Fibroblast of peridontal ligament (primary cell): Measurements from ENCODE around the gene PHACTR3.

ENCODE experiments used
- DNase-seq: peaks from one replicate; pipeline ENCODE4 v3.0.0-alpha.2; 2010; ENCODE audit errors: extremely low read depth

The PHACTR3 gene

DNA sequence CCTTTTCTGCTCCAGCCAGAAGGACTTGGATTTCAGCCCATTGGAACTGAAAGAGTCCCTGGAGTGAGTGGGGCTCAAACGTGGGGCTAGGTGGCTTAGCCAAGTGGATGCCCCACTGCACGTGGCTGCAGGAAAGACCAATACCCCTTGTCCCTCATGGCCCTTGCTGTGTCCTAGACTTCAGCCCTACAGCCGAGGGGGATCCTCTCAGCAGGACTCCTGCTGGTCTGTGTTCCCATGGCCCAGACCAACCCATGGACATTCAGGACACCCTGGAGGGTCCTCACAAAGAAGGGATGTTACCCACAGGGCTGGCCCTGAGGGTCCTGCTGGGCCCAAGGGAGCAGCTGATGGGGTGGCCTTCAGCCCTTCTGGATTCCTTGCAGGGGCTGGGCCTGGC, 30.0 kb upstream of the PHACTR3 start:
- no peak for DNase-seq

DNA sequence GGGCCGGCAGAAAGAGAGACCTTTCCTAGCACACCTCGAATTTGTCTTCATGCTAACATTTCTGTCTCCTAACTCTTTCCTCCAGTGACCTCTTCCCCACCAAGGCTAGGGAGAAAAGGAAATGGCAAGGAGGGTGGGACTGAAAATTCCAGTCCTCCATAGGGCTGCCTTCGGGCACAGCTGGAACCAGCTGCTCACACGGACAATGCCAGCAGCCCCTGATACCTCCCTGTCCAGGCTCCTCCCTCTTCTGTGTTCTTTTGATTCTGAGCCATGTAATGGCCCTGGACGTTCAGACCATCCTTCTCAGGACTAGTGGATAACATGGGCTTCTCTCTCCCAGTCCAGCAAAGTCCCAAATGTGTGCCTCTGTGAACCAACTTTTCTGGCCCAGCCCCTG, 29.1 kb upstream of the PHACTR3 start:
- DNase-seq: no peak

DNA sequence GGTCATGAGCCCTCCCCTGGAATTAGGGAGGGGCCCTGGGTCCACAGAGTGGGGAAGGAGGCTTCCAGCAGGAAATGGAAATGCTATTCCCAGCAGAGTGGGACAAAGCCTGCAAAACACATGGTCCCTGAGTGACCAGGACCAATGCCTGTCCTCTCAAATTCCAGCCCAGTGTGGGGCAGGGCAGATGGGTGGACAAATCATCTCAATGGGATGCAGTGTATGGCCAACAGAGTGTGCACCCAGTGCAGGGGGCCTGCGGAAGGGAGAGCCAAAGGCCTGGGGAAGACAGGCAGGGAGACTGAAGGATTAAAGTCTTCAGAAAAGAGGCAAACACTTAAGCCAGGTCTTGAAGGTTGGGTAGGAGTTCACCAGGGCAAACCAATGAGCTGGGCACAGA, 28.7 kb upstream of the PHACTR3 start:
- no peak for DNase-seq

DNA sequence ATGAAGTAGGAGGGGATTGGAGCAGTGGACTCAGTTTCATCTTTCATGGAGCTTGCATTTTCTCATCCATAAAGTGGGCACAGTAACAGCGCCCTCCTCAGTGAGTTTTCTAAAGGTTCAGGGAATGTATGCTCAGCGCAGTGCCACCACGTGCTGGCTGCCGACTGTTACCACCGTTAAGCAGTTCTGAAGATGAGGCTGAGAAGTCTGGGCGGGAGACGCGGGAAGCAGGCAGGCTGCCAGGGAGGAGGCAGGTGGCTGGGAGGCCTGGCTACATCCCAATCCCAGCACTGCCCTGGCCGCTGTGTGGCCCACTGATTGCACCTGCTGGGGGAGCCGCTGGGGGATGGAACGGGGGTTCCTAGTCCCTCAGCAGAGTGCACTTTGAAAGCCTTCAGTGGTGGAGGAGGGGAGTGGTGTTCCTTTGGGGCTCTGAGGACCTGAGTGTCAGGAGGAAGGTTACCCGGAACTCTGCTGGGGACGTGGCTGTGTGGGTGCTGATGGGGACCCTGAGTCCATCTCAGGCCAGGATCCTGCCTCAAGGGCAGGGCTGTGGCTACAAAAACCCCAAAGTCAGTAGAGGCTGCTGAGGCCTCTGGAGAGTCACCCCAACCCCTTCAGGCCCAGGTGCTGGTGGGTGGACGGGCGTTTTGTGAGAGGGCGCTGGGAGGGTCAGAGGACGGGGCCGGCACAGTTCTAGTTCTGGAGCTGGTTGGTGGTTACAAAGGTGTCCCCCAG, 28.0 kb upstream of the PHACTR3 start:
- DNase-seq: no peak

DNA sequence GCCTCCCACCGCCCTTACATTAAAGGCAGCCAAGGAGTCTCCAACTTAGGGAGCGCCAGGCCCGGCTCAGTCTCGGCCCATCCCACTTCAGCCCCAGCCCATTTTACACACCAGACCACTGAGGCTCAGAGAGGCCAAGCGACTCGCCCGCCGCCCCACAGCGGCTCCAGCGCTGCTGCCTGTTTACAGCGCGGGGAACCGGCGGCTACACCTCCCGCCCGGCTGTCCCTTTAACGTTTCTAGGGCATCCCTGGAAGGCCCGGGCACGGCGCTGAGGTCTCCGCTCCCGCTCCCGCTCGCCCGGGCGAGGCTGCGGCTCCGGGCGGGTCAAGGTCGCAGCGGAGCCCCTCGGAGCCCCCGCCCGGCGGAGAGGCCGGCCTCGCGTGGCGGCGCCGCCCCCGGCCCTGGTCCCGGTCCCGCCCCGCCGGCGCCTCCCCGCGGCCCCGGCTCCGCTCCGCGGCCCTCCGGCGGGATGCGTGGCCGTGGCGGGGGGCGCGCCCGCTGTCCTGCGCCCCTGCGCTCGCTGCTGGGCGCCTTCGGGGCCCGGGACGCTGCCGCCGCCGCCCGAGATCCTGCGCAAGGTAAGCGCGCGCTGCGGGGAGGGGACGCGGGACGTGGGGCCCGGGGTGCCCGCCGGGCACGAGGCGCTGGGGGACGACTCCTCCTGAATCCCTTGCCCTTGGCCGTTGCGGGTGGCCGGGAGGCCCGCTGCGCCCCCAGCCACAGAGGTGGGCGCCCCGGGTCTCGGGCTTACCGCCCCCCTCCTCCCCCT, 27.1 kb upstream of the PHACTR3 start:
- no peak for DNase-seq

DNA sequence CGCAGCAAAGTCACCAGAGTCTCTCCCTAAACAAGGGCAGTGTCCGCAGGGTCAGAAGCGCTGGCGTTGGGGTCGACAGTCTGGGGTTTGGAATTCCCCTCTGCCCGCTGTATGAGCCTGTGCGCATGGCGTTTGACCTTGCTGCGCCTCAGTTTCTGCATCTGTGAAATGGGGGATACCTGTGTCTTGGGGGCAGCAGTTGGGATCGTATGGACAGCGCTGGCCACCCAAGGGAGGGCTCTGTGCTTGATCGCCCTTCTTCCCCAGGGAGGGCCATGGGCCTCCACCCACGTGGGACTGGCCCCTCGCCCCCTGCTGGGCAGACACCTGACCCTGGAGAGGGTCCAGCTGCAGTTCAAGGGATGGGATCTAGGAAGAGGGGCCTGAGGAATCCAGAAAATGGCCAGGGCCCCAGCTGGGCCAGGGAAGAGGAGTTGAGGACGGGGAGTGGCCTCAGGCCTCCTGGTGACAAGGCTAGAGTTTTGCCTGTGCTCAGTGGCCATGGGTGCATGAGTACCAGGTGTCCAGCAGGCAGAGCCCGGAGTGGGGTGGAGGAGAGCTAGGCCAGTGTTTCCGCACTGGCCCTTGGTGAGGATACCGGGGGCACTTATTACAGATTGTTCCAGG, 26.4 kb upstream of the PHACTR3 start:
- no peak for DNase-seq

DNA sequence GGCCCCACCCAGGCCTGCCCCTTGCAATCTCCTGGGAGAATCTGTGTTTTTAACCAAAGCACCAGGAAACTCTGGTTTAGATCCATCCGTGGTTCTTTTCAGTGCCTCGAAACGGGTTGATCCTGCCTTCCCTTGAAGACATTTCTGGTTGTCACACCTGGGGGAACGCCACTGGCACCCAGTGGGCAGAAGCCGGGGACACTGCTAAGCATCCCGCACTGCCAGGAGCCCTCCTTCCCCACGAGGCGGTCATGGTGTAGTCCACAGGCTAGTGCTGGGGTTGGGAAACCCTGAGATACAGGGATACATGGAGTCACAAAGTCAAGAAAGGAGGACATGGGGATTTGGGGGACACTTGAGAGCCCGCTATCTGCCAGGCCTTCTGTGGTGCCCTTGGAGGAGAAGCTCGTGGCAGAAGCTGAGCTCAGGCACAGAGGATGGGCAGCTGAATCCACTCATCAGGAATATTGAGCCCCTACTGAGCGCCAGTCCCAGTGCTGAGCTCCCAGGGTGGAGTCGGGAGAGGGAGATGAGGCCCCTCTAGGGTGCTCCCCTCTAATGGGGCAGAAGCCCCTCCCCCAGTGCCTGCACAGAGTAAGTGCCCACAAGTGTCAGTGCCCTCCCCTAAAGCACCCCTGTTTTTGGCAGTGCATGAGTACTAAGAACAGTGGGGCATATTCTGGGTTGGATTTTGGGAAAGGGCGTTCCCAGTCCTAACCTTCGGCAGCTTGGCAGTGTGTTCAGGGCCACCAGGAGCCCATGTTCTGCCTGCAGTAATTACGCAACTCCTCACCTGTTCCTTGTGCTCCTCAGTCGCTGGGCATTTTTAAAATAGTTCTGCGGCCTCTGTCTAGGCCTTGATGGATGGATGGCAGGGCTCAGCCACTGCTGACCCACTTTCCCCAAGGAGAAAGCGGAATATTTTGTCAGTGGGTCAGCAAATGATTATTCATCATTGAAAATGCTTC, 25.6 kb upstream of the PHACTR3 start:
- DNase-seq: no peak

DNA sequence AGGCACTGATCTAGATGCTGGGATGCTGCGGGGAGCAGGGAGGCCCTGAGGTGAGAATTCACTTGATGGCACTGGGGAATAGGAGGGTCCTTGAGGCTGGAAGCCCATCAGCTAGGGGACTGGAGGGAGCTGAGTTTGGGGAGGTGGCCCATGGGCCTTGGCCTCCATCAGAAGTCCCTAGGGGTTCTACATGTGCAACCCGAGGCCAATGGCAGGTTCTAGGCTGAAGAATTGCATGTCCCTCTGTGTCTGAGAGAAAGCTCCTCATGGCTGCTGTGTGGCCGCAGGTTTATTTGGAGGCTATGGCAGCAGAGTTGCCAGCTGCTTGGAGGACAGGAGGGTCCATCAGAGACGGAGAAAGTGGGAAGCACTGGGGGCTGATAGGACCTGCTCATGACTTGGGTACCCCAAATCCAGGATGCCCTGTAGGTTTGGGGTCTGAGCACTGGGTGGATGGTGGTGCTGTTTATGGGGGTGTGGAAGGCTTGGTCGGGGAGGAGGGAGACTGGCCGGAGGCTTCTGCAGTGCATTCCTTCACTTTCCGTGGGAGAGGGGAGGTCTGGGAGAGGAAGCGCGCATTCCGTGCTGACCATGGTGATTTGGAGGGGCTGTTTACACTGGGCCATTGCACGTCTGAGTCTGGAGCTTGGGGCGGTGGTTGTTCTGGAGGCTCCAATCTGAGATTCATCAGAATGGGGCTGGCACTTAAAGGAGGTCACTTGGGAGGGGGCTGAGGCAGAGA, 24.8 kb upstream of the PHACTR3 start:
- no peak for DNase-seq

DNA sequence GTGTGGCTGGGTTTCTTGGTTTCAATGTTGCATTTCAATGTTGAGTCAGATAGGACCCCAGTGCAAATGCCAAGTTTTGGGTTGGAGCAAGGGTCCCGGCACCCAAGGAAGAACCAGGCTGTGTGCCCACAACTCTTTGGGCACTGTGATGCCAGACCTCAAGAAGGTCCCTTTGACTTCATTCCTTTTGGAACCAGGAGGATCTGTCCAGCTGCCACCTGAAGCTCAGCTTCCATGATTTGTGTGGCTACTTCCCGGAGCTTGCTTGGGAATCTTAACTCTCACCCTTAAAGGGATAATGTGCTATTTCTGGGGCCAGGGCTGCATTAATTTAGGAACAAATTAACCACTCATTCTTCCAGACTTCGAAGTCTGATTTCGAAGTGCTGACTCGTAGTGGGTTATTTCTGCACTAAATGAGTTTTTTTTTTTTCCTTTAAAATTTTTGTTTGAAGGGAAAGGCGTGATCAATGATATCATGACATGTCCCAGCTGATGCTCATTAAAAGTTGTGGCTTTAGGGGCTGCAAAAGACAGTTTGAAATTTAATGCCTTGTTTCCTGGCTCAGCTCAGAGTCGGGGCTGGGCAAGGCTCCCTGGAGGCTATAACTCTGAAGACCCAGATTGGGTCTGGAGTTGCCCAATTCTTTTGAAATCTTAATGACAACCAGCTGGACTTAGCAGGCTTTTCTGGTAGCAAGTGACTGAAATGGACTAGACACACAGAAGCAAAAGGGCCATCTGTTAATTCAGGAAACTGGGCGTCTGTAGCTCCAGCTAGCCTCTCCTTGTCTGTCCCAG, 24.0 kb upstream of the PHACTR3 start:
- peak; percentile 2 for DNase-seq

DNA sequence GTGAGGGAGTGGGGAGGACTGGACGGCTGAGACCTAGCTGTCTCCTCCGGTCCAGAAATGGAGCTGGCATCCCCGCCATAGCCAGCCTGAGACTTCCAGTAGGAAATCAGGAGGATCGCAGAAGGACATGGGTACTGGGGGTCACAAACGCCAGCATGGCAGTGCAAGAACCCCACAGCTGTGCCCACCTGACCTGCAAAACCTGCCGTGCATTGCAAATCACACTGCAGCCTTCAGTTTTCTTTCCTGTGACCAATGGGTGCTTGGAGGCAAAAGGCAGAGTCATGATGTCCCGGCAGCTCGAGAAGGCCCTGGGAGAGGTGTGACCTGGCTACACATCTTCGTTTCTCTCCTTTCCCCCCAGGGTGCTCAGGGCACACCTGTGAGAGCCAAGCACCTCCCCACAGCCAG, 23.3 kb upstream of the PHACTR3 start:
- DNase-seq: no peak

DNA sequence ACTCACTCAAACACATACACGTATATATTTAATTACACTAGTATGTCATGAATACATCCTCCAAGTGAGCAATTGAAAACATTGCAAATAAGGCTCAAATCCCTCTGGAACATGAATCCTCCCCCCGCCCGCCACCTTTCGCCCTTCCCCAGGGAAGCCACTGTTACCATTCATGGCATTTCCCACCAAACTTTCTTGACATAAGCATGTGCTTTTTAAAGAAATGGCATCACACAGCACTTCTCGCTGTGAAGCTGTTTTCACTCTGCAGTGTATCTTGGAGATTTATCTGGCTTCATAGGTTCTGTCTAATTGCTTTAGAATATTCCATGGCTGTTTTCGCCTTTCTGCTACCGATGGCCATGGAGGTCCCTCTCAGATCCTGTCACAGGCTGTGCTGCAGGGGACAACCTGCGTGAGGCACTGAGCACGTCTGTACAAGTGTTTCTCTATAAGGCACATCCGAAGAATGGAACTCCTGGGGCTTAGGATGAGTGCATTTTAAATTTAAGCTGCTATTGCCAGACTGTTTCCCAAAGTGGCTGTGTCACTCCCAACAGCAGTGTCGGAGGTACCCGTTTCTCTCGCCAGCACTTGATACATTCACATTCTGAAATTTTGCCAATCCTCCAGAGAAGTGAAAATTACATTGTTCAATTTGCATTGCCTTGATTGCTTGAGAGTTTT, 22.2 kb upstream of the PHACTR3 start:
- no peak for DNase-seq

DNA sequence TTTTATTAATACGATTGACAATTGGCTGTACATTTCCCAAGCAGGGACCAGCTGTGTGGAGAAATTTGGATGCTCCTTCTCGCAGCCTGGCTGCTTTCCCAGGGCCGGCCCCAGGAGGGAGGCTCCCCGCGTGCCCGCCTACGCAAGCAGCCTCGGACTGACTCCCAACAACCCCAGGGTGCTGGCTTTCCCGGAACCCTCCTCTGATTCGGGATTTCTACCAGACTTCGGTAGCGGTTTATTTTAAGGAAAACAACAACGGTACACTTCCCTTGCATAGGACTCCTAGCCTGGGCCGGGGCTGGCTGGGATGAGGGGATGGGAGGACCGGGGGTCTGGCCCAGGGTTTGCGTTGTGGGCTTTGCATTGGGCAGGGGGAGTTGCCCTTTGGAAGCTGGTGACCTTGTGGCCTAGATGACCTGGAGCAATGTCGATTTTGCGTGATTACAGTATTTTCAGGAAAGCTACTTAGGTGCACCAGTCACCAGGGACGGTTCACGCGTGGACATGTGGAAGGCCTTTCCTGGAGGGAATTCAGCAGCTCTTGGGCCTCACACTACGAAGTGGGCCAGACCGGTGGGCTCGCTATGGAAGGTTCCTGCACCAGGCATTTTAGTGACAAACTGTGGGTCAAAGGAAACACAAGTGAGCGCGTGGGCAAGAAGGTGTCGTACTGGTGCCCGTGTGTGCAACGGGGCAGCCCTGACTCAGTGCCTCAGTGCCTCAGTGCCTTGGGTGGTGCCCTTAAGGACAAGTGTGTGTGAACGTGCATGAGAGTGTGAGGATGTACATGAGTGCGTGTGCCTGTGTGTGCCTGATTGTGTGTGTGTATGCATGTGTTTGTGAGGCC, 20.7 kb upstream of the PHACTR3 start:
- no peak for DNase-seq

DNA sequence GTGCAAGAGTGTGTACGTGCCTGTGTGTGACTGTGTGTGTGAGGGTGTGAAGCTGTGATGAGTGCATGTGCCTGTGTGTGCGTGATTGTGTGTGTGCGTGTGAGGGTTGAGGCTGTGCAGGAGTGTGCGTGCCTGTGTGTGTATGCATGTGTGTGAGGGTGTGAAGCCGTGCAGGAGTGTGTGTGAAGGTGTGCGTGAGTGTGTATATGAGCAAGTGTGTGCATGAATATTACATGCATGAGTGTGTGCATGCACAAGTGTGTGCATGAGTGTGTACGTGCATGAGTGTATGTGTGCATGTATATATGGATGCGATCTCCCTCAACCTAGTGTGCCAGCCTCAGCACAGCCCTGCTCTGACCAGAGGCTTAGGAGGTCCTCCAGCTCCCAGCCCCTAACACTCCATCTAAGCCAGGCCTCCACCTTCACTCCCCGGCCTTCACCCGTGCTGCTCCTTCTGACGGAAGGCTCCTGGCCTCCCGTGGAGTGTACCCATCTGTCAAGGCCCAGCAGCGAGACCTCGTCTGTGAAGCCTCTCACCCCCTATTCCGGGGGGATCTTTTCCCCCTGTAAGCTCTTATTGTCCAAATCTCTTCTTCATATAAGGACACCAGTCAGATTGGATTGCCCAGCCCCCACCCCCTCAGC, 19.9 kb upstream of the PHACTR3 start:
- DNase-seq: no peak

DNA sequence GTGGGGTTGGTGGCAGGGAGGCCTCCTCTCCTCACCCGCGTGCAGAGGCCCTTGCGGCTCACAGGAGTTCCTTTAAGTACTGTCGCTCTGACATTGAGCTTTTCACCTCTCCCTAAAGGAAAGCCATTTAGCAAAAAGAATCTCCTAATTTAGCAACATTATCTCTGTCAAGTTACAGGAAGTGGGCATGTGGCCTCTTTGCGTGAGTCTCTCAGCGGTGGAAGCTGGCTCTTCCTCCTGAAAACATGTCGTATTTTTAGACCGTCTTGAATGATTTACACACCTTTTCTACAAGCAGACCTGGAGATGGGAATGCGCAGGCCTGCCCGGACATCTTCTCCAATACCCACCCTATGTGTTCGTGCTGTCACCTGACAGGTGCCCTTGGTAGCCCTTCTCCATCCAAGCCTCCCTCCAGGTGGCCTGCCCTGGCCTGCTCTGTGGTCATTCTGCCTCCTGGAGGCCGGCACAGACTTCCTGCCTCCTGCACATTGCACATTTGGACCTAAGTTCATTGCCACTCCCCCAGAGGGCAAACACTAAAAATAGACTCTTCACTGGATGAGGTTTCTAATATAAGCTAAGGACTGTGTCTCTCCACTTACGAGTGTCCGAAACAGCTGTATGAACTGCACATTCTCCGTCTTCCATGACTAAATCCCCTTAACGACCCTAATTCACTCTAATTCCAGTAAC, 18.5 kb upstream of the PHACTR3 start:
- DNase-seq: no peak

DNA sequence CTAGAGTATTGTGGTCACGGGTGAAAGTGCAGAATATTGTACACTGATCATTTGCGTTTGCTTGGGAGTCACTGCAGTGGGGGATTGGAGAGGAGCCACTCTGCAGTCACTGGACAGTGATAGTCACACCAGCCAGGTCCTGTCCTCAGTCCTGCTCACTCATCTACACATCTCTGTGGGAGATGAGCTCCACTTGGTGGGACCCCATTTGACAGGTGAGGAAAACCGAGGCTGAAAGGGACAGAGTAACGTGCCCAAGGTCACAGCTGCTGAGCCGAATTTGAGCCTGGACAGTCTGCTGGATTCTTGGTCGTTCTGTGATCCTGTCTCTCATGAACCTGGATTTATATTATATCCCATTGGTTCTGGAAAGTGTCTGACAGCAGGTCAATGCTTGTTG, 17.7 kb upstream of the PHACTR3 start:
- DNase-seq: no peak

DNA sequence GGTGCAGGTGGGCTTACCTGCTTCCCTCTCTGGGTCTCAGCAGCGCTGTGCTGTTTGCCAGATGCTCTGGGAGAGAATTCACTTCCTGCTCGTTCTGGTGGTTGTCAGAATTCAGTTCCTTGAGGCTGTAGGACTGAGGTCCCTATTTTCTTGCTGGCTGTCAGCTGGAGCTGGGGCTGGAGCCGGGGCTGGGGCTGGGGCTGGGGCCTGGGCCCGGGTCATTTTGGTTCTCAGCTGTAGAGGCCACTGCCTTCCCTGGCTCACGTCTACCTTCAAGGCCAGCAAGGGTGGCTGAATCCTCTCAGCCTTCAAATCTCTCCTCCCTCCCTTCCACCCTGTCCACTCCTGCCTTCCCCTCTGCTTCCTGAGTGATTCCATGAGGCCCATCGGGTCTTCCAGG, 16.8 kb upstream of the PHACTR3 start:
- DNase-seq: no peak

DNA sequence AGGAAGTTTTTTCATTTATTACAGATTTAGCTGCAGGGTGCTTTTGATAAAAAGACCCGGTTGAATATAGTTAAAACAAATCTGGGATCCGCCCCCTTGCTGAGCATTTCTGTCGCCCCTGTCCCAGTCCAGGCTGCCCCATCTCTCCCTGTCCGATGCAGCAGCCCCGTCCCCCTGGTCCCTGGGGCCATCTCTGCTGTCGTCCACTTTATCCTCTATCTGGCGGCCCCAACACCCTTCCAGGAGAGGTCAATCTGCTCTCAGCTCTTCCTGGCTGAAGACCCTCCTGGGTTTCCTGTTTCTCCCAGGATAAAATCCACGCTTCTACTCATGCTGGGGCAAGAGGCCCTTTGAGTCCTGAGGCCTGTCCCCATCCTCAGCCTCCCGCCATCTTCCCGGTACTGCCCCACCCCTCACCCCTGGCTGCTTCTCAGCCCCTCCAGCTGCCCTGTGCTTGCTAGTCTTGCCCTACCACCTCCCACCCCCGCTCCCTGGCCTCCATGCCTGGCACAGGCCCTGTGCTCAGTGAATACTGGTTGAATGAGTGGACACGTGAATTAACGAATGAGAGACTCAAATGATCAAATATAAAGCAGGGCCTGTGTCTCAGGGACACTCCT, 16.0 kb upstream of the PHACTR3 start:
- no peak for DNase-seq
